GM18867 (cell line): ENCODE results near the gene CDKL1.

Experiments
- ATAC-seq: cut with Tn5 transposase; IDR thresholded peaks from one replicate; pipeline ENCODE4 v1.9.1; 2021; ENCODE audit warnings: mild to moderate bottlenecking, moderate library complexity; ENCODE audit not compliant: unreplicated experiment

CDKL1 gene

GRCh38 chr14:50396631-50397389, at the start of gene CDKL1:
Gene CDKL1, minus strand, starts transcription at chr14:50396881. Its CDS starts 1,013 bp downstream, at chr14:50395868.
- ATAC-seq: peak; percentile 64

DNA sequence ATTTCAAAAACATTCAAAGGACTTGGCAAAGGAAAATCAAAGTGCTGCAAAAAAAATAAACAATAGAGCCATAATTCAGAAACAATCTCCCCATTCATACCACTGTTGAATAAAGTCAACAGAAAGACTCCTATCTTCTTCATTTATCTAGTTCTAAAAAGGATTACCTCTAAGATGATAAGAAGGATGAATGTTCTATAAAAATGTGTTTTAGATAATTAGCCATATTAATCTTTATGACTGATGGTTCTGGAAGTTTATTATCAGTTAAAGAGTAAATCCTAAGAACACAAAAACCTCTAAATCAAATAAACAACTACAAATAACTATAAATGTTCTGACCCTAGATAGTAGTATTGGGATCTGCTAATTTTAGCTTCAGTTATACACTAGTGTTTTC, 37.8 kb upstream of the CDKL1 start:
- no peak for ATAC-seq

DNA sequence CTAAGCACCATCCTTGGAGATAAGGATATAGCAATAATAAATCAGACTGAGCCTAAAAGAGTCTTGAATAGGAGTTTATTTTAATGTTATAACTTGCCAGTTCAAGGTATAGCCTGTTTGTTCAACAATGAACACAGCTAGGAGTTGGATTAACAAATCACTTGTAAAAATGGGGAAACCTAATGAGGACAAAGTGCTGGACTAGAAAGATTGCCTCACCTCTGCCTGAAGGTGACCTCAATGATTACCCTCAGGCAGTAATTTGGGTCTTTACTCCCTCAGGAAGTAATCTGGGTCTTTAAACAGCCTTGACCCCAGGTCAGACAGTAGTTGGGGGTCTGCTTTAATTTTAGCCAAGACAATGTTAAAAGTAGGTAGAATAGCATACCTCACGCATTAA, 35.5 kb upstream of the CDKL1 start:
- no peak for ATAC-seq

GRCh38 chr14:50425816-50426215, 29.1 kb upstream of the CDKL1 start:
- no peak for ATAC-seq

DNA sequence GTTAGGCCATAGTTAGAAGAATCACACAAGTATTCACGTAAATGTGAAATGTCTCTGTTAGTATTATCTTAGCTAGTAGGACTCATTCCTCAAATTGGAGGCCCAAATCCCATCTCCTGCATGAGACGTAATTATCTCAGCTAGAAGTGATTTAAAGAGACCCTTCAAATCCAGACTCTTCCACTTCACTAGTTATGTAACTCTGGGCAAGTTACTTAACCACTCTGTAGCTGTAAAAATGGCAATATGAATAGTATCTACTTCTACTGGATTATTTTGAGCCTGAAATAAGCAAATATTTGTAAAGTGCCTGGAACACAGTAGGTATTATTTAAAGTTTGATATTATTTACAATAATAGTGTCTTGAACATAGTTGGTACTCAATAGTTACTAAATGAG, 28.4 kb upstream of the CDKL1 start:
- no peak for ATAC-seq

DNA sequence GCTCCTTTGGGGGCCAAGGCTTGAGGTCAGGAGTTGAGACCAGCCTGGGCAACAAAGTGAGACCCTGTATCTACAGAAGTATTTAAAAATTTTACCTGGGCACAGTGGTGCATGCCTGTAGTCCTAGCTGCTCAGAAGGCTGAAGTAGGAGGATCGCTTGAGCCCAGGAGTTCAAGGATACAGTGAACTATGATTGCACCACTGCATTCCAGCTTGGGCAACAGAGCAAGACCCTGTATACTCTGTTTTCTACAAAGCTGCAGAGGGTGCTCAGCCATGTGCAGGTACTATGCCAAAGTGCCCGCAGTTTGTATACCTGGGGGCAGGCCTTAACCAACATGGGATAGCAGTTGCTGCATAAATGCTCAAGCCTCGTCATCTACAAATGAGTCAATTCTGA, 26.8 kb upstream of the CDKL1 start:
- no peak for ATAC-seq

- no peak for ATAC-seq
These were observed 24.8 kb upstream of the CDKL1 start for GRCh38 chr14:50421499-50421898.

- ATAC-seq: no peak
These were observed 21.2 kb upstream of the CDKL1 start for GRCh38 chr14:50417853-50418252.

DNA sequence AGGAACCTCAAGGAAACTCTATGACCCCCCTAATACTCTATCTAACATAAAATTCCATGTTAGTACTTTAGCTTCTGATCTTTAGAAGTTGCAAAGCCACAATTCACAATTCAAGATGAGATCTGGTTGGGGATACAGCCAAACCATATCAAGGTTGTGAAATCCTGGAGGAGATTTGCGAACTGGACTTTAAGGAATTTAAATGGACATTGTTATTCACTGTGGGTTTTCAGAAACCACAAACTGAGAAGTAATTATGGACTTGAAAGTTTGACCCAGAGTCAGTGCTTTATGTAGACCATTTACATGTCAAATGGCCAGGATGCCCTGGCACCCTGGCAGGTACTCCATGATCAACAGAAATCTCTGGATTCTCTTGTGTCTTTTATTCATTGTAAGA, 14.2 kb upstream of the CDKL1 start:
- no peak for ATAC-seq

DNA sequence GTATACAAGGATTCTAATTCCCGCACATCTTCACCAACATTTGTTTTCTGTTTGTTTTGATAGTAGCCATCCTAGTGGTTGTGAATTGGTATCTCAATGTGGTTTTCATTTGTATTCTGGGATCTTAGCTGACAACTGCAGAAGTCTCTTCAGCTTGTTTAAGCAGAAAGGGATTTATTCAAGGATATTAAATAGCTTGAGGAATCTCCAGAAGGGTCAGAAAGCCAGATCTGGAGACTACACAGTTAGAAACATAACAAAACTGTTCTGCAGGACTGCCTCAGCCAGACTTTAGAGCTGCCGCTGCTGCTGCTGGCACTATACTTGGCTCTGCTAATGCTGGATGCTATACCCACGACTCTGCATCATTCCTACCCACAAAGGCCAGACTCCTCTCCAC, 13.4 kb upstream of the CDKL1 start:
- ATAC-seq: no peak

GRCh38 chr14:50407111-50407812, 10.6 kb upstream of the CDKL1 start:
- ATAC-seq: no peak

DNA sequence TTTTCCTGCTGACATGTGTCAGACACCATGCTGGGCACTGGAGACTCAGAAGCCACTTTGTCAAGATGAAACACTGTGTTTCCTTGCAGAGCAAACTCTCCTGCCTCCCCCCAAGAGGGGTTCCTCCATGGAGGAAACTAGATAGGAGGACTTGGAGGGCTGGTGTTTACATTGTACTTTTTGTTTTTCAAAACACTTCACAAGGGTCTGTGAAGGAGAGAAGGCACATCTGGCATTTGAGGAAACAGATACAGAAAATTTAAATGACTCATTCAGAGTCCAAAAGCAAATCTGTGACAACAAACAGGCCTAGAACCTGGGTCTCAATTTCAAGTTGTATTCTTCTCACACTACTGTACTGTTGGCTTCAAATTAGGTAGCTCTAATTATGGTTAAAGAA, 6.7 kb upstream of the CDKL1 start:
- ATAC-seq: no peak

DNA sequence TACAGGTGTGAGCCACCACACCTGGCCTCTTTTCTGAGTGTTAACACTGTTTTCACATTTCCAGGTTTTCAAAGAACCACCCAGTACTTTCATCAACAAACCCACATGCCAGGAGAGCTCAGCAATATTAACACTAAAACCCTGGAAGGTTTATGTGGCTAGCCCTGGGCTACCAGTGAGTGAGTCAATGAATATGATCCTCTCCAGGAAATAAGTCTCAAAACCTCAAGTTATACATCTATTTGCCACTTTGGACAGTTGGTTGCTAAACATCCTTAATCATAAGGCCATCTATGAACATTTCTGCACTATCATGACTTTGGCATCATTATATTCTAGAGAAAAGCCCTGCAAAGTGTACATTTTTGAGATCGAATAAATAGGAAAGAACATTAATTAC, 6.3 kb upstream of the CDKL1 start:
- no peak for ATAC-seq

- no peak for ATAC-seq
These were observed 3.8 kb upstream of the CDKL1 start for GRCh38 chr14:50400461-50400860.

DNA sequence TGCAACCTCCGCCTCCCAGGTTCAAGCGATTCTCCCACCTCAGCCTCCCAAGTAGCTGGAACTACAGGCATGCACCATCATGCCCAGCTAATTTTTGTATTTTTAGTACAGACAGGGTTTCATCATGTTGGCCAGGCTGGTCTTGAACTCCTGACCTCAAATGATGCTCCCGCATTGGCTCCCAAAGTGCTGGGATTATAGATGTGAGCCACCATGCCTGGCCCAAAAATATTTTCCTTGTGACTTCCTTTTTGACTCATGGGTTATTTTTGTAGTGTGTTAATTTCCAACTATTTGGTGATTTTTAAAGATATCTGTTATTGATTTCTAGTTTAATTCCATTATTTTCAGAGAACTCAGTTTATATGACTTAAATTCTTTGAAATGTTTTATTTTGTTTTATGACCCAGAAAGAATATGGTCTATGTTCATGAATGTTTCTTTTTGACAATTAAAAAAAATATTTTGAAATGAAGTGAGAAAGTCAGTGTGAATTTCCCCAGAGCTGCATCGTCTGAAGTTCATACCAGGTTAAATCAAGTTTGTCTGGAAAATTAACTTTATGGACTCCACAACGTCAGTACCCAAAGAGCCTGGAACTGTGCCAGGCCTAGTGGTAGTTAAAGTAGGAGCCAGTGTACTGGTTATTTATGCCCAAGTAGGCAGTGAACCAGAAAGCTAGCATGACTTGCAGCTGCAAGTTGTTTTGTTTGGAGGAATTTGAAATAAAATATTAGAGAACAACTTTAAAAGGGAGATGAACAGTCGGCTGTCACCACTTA, 2.8 kb upstream of the CDKL1 start:
- ATAC-seq: no peak

- ATAC-seq: no peak
These were observed 1.5 kb upstream of the CDKL1 start for GRCh38 chr14:50398189-50398580.

- ATAC-seq: no peak
These were observed 908 bp upstream of the CDKL1 start for GRCh38 chr14:50397390-50398188.

DNA sequence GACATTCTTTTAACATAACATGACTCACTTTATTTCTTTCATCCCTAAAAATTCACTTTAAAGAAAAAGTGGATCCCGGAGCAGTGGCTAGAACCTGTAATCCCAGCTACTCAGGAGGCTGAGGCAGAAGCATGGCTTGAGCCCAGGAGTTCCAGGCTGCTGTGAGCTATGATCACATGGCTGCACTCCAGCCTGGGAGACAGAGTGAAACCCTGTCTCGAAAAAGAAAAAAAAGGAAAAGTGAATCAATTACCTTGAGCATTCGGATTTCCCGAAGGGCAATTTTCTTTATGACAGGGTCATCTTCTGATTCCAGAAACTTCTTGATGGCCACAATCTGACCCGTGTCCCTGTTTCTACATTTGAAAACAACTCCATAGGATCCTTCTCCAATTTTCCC, 1.2 kb downstream of the CDKL1 start:
- no peak for ATAC-seq

DNA sequence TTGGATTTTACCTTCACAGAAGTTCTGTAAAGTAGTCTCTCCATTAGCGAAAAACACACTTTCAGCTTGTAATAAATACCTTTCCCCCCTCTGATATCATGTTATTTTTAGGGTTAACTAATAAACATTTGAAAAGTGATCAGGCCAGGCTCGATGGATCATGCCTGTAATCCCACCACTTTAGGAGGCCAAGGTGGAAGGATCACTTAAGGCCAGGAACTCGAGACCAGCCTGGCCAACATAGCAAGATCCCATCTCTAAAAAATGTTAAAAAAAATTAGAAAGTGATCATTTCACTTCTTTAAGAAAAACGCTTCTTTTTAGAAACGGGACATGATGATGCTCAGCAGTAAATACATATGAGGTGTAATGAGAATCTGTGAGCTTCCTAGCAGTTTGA, 2.0 kb downstream of the CDKL1 start:
- ATAC-seq: no peak

GRCh38 chr14:50389668-50390441, 6.8 kb downstream of the CDKL1 start:
- ATAC-seq: no peak
